Activated B cell treated with CpG ODN at 0.5 μM for 24 hours (primary cell): ENCODE results near the gene DDX5. TPM values are rescaled to one million over a fixed set of nuclear protein-coding genes. Genes with fewer than 3 reads are reported as not detected.

ENCODE experiments used
- ATAC-seq: fragments of 200-7000 bp; cut with Tn5 transposase; one replicate; pipeline ENCODE4 v1.10.0; 2021; ENCODE audit warnings: low read depth, mild to moderate bottlenecking, moderate library complexity
- CTCF ChIA-PET: fragments of 350-600 bp; sonication (Branson Sonifier 250); formaldehyde crosslinking; loops from one replicate; lab custom pipeline; 2021; ENCODE audit warnings: antibody characterized with exemption; lab: Charles Lee
- POLR2A ChIA-PET: fragments of 350-600 bp; sonication (Branson Sonifier 250); formaldehyde crosslinking; loops from one replicate; lab custom pipeline; 2021; ENCODE audit warnings: antibody characterized with exemption; lab: Charles Lee
- DNase-seq: peaks from one replicate; pipeline ENCODE4 v3.0.0; 2022
- H3K27ac Mint-ChIP-seq: one replicate; pipeline ENCODE4 v1.8.0; 2020; ENCODE audit warnings: mixed read lengths
- H3K27me3 Mint-ChIP-seq: one replicate; pipeline ENCODE4 v1.8.0; 2021; ENCODE audit warnings: mixed read lengths
- H3K36me3 Mint-ChIP-seq: one replicate; pipeline ENCODE4 v1.8.0; 2021; ENCODE audit warnings: low read depth, mixed read lengths
- H3K4me1 Mint-ChIP-seq: one replicate; pipeline ENCODE4 v1.8.0; 2021; ENCODE audit warnings: mixed read lengths
- H3K4me3 Mint-ChIP-seq: one replicate; pipeline ENCODE4 v1.8.0; 2020; ENCODE audit warnings: mild to moderate bottlenecking, mixed read lengths
- H3K9me3 Mint-ChIP-seq: one replicate; pipeline ENCODE4 v1.8.0; 2020; ENCODE audit warnings: mixed read lengths
- intact Hi-C: fragments of 100-400 bp; cut with micrococcal nuclease; formaldehyde crosslinking; loops from one replicate; pipeline ENCODE4 v1.15.1; 2024
- total RNA-seq: library from RNA; stranded (reverse); gene quantifications from 2 replicates; pipeline ENCODE4 v1.2.3, GENCODE V29; 2022
- TF ChIP-seq, protein P1 (sequence below): fragments of 200-600 bp; IDR thresholded peaks from one replicate; pipeline ENCODE4 v1.8.0; 2022; ENCODE audit warnings: antibody characterized with exemption, mild to moderate bottlenecking

DDX5 gene
- total RNA-seq, 1 donor from 2014 or later, result 1,208 TPM

DNA sequence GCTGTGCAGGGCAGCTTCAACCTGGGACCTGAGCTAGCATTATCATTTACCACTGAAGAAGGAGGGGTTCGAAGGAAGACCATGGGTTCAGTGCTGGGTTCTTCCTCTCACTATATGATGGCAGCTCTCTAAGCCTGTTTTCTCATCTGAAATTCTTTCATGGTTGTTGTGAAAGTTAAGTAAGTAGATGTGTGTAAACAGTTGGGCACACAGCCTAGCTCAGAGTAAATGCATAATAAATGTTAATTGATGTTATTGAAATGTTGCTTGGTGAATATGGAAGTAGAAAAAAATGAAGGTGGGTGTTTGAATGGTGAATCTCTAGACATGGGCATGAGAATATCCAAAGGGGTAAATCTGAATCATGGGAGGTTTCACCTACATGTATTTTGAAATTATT, 9.7 kb upstream of the DDX5 start:
- DNase-seq (no peak), ATAC-seq (no peak)
- Mint-ChIP-seq H3K36me3 (peaks cover 85% of the 10 kb centered on the region), H3K4me3 (no peak overlapping the region), H3K27ac (no peak overlapping the region), H3K27me3 (no peaks in the 10 kb centered on the region), H3K4me1 (peaks cover 13% of the 10 kb centered on the region), H3K9me3 (no peaks in the 10 kb centered on the region)
- TF ChIP-seq, protein P1, sequence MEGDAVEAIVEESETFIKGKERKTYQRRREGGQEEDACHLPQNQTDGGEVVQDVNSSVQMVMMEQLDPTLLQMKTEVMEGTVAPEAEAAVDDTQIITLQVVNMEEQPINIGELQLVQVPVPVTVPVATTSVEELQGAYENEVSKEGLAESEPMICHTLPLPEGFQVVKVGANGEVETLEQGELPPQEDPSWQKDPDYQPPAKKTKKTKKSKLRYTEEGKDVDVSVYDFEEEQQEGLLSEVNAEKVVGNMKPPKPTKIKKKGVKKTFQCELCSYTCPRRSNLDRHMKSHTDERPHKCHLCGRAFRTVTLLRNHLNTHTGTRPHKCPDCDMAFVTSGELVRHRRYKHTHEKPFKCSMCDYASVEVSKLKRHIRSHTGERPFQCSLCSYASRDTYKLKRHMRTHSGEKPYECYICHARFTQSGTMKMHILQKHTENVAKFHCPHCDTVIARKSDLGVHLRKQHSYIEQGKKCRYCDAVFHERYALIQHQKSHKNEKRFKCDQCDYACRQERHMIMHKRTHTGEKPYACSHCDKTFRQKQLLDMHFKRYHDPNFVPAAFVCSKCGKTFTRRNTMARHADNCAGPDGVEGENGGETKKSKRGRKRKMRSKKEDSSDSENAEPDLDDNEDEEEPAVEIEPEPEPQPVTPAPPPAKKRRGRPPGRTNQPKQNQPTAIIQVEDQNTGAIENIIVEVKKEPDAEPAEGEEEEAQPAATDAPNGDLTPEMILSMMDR, result no peak
- intact Hi-C loops, result no loop called here
- ChIA-PET CTCF (interaction anchor here (0.9 to 1.2 kb wide), 5 partner anchors 19 to 96 kb away, joined by 3 to 6 read pairs (median 3); partner anchors contain the start of gene POLG2), POLR2A (interaction anchor here (0.6 to 2.2 kb wide), 4 partner anchors 10 to 34 kb away, joined by 3 to 25 read pairs (median 6); partner anchors contain the start of genes CEP95 and DDX5)

- CTCF ChIA-PET, result interaction anchor here (0.9 to 1.2 kb wide), 4 partner anchors 19 to 95 kb away, joined by 3 to 6 read pairs (median 3); partner anchors contain the start of gene POLG2
- peaks cover 86% of the 10 kb centered on the region for H3K36me3 Mint-ChIP-seq
- H3K27me3 Mint-ChIP-seq, result no peaks in the 10 kb centered on the region
- DNase-seq, result no peak
- intact Hi-C loops, result no loop called here
- peaks cover 13% of the 10 kb centered on the region for H3K4me1 Mint-ChIP-seq
- H3K9me3 Mint-ChIP-seq, result no peaks in the 10 kb centered on the region
- POLR2A ChIA-PET, result interaction anchor here (0.7 to 2.2 kb wide), 3 partner anchors 9 to 30 kb away, joined by 3 to 25 read pairs (median 7); partner anchors contain the start of genes CEP95 and DDX5
- ATAC-seq, result peak; percentile 87
- TF ChIP-seq, protein P1, result no peak
- H3K27ac Mint-ChIP-seq, result peak overlapping the region; percentile 13
- H3K4me3 Mint-ChIP-seq, result no peak overlapping the region
These were observed 9.3 kb upstream of the DDX5 start for GRCh38 chr17:64515419-64515818.

DNA sequence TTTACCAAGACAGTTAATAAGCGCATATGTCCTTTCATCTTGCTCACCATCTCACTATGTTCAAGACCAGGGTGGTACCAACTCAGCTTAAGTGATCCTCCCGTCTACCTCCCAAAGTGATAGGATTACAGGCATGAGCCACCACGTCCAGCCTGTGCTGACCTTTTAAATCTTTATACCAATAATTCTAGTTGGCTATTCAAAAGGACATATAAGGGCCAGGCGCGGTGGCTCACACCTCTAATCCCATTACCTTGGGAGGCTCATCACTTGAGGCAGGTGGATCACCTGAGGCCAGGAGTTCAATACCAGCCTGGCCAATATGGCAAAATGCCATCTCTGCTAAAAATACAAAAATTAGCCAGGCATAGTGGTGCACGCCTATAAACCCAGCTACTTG, 3.1 kb upstream of the DDX5 start:
- intact Hi-C loops, result loop anchor here (5.0 kb wide), 4 partner anchors 478 to 957 kb away; partner anchors contain the start of genes DCAF7 and GNA13
- no peak overlapping the region for H3K4me3 Mint-ChIP-seq
- CTCF ChIA-PET, result interaction anchor here (2.0 kb wide), 1 partner anchor 89 kb away, joined by 14 read pairs; no protein-coding TSS in a partner anchor
- H3K36me3 Mint-ChIP-seq, result peaks cover 84% of the 10 kb centered on the region
- no peaks in the 10 kb centered on the region for H3K9me3 Mint-ChIP-seq
- TF ChIP-seq, protein P1, result no peak
- DNase-seq, result no peak
- ATAC-seq, result no peak
- no peak overlapping the region for H3K27ac Mint-ChIP-seq
- H3K27me3 Mint-ChIP-seq, result no peaks in the 10 kb centered on the region
- H3K4me1 Mint-ChIP-seq, result peaks cover 26% of the 10 kb centered on the region
- POLR2A ChIA-PET, result no interaction called here

GRCh38 chr17:64508683-64509082, 2.6 kb upstream of the DDX5 start:
- peaks cover 31% of the 10 kb centered on the region for H3K4me1 Mint-ChIP-seq
- ChIA-PET POLR2A (no interaction called here), CTCF (interaction anchor here (2.0 kb wide), 1 partner anchor 89 kb away, joined by 14 read pairs; no protein-coding TSS in a partner anchor)
- no peak overlapping the region for H3K27ac Mint-ChIP-seq
- H3K9me3 Mint-ChIP-seq, result no peaks in the 10 kb centered on the region
- no peak for DNase-seq
- intact Hi-C loops, result loop anchor here (5.0 kb wide), 4 partner anchors 479 to 956 kb away; partner anchors contain the start of genes DCAF7 and GNA13
- peaks cover 84% of the 10 kb centered on the region for H3K36me3 Mint-ChIP-seq
- peak overlapping the region; percentile 32 for H3K4me3 Mint-ChIP-seq
- ATAC-seq, result no peak
- TF ChIP-seq, protein P1, result no peak
- no peaks in the 10 kb centered on the region for H3K27me3 Mint-ChIP-seq

DNA sequence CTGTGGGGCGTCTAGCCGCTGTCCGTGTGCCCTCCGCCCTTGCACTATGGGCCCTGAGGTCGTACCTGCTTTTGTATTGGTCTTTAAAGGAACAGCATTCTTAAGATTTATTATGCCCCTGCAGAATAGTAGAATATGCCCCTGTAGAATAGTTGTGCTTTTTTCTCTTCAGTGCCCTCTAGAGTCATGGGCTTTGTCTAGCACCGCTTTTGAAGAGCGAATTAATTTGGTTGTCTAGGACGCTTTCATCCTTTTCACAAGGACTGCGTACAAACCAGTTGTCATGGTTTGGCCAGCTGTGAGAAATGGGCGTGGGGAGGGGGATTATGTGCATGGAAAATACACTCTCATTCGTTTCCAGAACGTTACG, 1.3 kb upstream of the DDX5 start:
- peaks cover 44% of the 10 kb centered on the region for H3K4me1 Mint-ChIP-seq

More for the DNA sequence above, 1.3 kb upstream of the DDX5 start:
- Mint-ChIP-seq H3K4me3 (peak overlapping the region; percentile 100), H3K27ac (peak overlapping the region; percentile 100), H3K27me3 (no peaks in the 10 kb centered on the region), H3K9me3 (no peaks in the 10 kb centered on the region), H3K36me3 (peaks cover 84% of the 10 kb centered on the region)
- ChIA-PET CTCF (interaction anchor here (0.8 to 3.6 kb wide), 4 partner anchors 11 to 87 kb away, joined by 3 to 55 read pairs (median 4); partner anchors contain the start of gene POLG2), POLR2A (interaction anchor here (0.5 to 4.2 kb wide), 34 partner anchors 9 to 886 kb away, joined by 3 to 295 read pairs (median 6); partner anchors contain the start of genes CCDC47, DDX42, ERN1 and ICAM2)
- intact Hi-C loops, result loop anchor here (1.0 to 5.0 kb wide), 9 partner anchors 15 to 955 kb away; partner anchors contain the start of genes DCAF7, FTSJ3, GNA13 and PSMC5
- ATAC-seq, result peak; percentile 20
- TF ChIP-seq, protein P1, result no peak
- no peak for DNase-seq
